Measurements from ENCODE around the gene NBEA. TPM values are rescaled to one million over a fixed set of nuclear protein-coding genes. Genes with fewer than 3 reads are reported as not detected.

The NBEA gene
- total RNA-seq, 2 donors from 2014 or later, result 7.7 to 10.2 TPM

- H3K4me1 ChIP-seq (ENCODE audit: control insufficient read depth in 1 of 2, low read depth in 2 of 2), result no peaks in the 10 kb centered on the region
These were observed 185.4 kb downstream of the NBEA start for GRCh38 chr13:35127466-35127865.

GRCh38 chr13:35129500-35129899, 187.4 kb downstream of the NBEA start:
- Histone ChIP-seq H3K27ac (no peak overlapping the region), H3K4me1 (ENCODE audit: control insufficient read depth in 1 of 2, low read depth in 2 of 2) (no peaks in the 10 kb centered on the region), H3K4me3 (no peak overlapping the region), H3K36me3 (no peaks in the 10 kb centered on the region), H3K9me3 (no peaks in the 10 kb centered on the region), H3K27me3 (replicated peaks; ENCODE audit: insufficient read depth) (no peaks in the 10 kb centered on the region)
- DNase-seq (ENCODE audit: low spot score) (no peak), ATAC-seq (ENCODE audit: insufficient number of reproducible peaks, low FRiP score, low read depth) (no peak)
- no peak for TF ChIP-seq CTCF (IDR thresholded peaks at IDR 0.05)

More at GRCh38 chr13:35127466-35127865, 185.4 kb downstream of the NBEA start:
- no peak for TF ChIP-seq CTCF (IDR thresholded peaks at IDR 0.05)
- H3K27ac ChIP-seq, result no peak overlapping the region
- DNase-seq (ENCODE audit: low spot score) (no peak), ATAC-seq (ENCODE audit: insufficient number of reproducible peaks, low FRiP score, low read depth) (no peak)
- no peaks in the 10 kb centered on the region for H3K36me3 ChIP-seq
- no peak overlapping the region for H3K4me3 ChIP-seq
- no peaks in the 10 kb centered on the region for H3K27me3 ChIP-seq (replicated peaks; ENCODE audit: insufficient read depth)
- no peaks in the 10 kb centered on the region for H3K9me3 ChIP-seq

- no peak for ATAC-seq (ENCODE audit: insufficient number of reproducible peaks, low FRiP score, low read depth)
- no peaks in the 10 kb centered on the region for H3K9me3 ChIP-seq
- no peak overlapping the region for H3K27ac ChIP-seq
- DNase-seq (ENCODE audit: low spot score), result no peak
- H3K4me3 ChIP-seq, result no peak overlapping the region
- H3K4me1 ChIP-seq (ENCODE audit: control insufficient read depth in 1 of 2, low read depth in 2 of 2), result no peaks in the 10 kb centered on the region
- TF ChIP-seq CTCF (IDR thresholded peaks at IDR 0.05), result no peak
- H3K36me3 ChIP-seq, result no peaks in the 10 kb centered on the region
- H3K27me3 ChIP-seq (replicated peaks; ENCODE audit: insufficient read depth), result no peaks in the 10 kb centered on the region
These were observed 189.4 kb downstream of the NBEA start for GRCh38 chr13:35131471-35131870.

- DNase-seq (ENCODE audit: low spot score), result no peak
- Histone ChIP-seq H3K27ac (no peak overlapping the region), H3K4me3 (no peak overlapping the region), H3K9me3 (no peaks in the 10 kb centered on the region), H3K27me3 (replicated peaks; ENCODE audit: insufficient read depth) (no peaks in the 10 kb centered on the region), H3K4me1 (ENCODE audit: control insufficient read depth in 1 of 2, low read depth in 2 of 2) (no peaks in the 10 kb centered on the region), H3K36me3 (no peaks in the 10 kb centered on the region)
- no peak for TF ChIP-seq CTCF (IDR thresholded peaks at IDR 0.05)
- no peak for ATAC-seq (ENCODE audit: insufficient number of reproducible peaks, low FRiP score, low read depth)
These were observed 194.5 kb downstream of the NBEA start for GRCh38 chr13:35136585-35136984.

GRCh38 chr13:35139591-35139990, 197.5 kb downstream of the NBEA start:
- Histone ChIP-seq H3K27me3 (replicated peaks; ENCODE audit: insufficient read depth) (no peaks in the 10 kb centered on the region), H3K36me3 (no peaks in the 10 kb centered on the region), H3K4me1 (ENCODE audit: control insufficient read depth in 1 of 2, low read depth in 2 of 2) (no peaks in the 10 kb centered on the region), H3K9me3 (no peaks in the 10 kb centered on the region), H3K4me3 (no peak overlapping the region), H3K27ac (no peak overlapping the region)
- no peak for ATAC-seq (ENCODE audit: insufficient number of reproducible peaks, low FRiP score, low read depth)
- no peak for TF ChIP-seq CTCF (IDR thresholded peaks at IDR 0.05)
- DNase-seq (ENCODE audit: low spot score), result no peak

Data from thoracic aorta (tissue), 2 donors.